Measurements from ENCODE around the gene SERP2. TPM values are rescaled to one million over a fixed set of nuclear protein-coding genes. Genes with fewer than 3 reads are reported as not detected.

SERP2 gene
- total RNA-seq, 1 donor from 2014 or later, result 2.8 TPM

- Histone ChIP-seq H3K4me1 (no peaks in the 10 kb centered on the region), H3K36me3 (no peaks in the 10 kb centered on the region), H3K27ac (no peak overlapping the region), H3K27me3 (no peaks in the 10 kb centered on the region), H3K4me3 (no peak overlapping the region), H3K9me3 (no peaks in the 10 kb centered on the region)
- ATAC-seq, result no peak
- DNase-seq, result no peak
- intact Hi-C loops (cut with DNase I), result no loop called here
- TF ChIP-seq, protein P1, sequence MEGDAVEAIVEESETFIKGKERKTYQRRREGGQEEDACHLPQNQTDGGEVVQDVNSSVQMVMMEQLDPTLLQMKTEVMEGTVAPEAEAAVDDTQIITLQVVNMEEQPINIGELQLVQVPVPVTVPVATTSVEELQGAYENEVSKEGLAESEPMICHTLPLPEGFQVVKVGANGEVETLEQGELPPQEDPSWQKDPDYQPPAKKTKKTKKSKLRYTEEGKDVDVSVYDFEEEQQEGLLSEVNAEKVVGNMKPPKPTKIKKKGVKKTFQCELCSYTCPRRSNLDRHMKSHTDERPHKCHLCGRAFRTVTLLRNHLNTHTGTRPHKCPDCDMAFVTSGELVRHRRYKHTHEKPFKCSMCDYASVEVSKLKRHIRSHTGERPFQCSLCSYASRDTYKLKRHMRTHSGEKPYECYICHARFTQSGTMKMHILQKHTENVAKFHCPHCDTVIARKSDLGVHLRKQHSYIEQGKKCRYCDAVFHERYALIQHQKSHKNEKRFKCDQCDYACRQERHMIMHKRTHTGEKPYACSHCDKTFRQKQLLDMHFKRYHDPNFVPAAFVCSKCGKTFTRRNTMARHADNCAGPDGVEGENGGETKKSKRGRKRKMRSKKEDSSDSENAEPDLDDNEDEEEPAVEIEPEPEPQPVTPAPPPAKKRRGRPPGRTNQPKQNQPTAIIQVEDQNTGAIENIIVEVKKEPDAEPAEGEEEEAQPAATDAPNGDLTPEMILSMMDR (IDR thresholded peaks at IDR 0.05), result no peak
These were observed 27.1 kb downstream of the SERP2 start for GRCh38 chr13:44400736-44401135.

DNA sequence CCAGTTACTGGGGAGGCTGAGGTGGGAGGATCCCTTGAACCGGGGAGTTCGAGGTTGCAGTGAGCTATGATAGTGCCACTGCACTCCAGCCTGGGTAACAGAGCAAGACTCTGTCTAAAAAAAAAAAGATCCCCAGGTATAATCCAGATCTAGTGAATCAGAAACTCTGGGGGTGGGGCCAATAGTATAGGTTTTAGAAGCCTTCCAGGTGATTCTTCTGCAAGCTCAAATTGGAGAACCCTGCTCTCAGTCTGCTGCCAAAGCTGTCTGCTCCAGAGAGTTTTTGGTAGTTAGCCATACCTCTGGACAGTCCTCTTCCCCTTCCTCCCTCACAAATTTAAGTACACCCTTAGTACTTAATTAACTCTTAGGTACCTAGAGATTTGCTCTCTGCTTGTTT lies 28.0 kb downstream of the SERP2 start:
- no peak for ATAC-seq
- TF ChIP-seq, protein P1 (IDR thresholded peaks at IDR 0.05), result no peak
- no peaks in the 10 kb centered on the region for H3K4me1 ChIP-seq

DNA sequence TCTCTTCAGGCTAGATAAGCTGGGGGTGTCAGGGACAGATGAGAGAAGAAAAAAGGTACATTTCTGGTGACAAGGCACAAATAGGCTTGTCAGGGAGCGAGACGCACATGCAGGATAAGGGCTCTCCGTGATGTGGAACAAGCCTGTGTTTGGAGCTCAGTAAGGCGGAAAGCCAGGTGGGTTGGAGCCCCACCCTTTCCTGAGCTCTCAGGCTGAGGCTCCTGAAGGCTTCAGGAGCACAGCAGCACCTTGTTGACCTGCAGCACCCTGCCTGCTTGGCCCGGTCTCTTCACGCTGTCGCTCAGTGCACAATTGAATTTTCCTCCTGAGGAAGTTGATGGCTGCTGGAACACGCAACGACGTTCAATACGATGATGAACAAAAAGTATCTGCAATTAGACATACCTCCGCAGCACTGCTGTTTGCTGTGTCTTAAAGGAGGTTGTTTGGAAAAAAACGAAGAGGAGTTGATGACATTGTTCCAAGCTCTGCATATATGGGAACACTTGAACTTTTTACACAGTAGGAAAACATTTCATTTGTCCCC lies 29.3 kb downstream of the SERP2 start:
- peak; percentile 65 for ATAC-seq
- Histone ChIP-seq H3K36me3 (no peaks in the 10 kb centered on the region), H3K9me3 (no peaks in the 10 kb centered on the region), H3K4me1 (no peaks in the 10 kb centered on the region), H3K4me3 (no peak overlapping the region), H3K27ac (no peak overlapping the region), H3K27me3 (no peaks in the 10 kb centered on the region)
- DNase-seq, result no peak
- intact Hi-C loops (cut with DNase I), result no loop called here
- TF ChIP-seq, protein P1 (IDR thresholded peaks at IDR 0.05), result no peak

More for the DNA sequence above, 28.0 kb downstream of the SERP2 start:
- DNase-seq, result no peak
- H3K4me3 ChIP-seq, result no peak overlapping the region
- no peaks in the 10 kb centered on the region for H3K9me3 ChIP-seq
- no peak overlapping the region for H3K27ac ChIP-seq
- no peaks in the 10 kb centered on the region for H3K27me3 ChIP-seq
- H3K36me3 ChIP-seq, result no peaks in the 10 kb centered on the region
- intact Hi-C loops (cut with DNase I), result no loop called here

DNA sequence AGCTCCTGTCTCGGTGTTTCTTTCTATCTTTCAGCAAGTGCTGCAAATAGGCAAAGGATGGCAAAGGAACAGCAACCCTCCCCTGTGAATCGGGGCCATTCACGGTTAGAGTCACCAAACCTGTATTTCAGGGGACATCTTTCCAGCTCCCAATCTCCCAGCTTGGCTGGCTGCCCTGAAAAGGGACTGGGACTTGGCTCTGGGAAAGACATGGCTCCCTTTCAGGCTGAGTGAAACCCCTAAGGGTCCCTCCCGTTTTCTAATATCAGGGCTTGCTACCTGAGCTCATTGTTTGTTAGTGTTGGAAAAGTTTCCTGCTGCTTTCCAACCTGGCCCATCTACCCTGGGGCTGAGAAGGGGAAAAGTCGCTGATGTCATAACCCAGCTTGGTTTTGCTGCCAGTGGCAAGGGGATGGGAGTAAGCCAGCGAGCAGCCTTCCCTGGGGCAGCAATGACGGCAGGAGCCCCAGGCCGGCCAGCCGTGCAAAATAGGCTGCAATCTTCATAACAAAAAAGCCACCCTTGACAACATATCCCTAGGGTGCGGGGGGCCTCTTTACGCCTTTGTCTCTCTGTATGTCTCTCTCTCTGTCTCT lies 29.9 kb downstream of the SERP2 start:
- Histone ChIP-seq H3K27me3 (no peaks in the 10 kb centered on the region), H3K4me1 (no peaks in the 10 kb centered on the region), H3K36me3 (no peaks in the 10 kb centered on the region), H3K9me3 (no peaks in the 10 kb centered on the region), H3K27ac (no peak overlapping the region), H3K4me3 (no peak overlapping the region)
- DNase-seq, result no peak
- ATAC-seq, result peak; percentile 10
- intact Hi-C loops (cut with DNase I), result no loop called here
- TF ChIP-seq, protein P1 (IDR thresholded peaks at IDR 0.05), result no peak

DNA sequence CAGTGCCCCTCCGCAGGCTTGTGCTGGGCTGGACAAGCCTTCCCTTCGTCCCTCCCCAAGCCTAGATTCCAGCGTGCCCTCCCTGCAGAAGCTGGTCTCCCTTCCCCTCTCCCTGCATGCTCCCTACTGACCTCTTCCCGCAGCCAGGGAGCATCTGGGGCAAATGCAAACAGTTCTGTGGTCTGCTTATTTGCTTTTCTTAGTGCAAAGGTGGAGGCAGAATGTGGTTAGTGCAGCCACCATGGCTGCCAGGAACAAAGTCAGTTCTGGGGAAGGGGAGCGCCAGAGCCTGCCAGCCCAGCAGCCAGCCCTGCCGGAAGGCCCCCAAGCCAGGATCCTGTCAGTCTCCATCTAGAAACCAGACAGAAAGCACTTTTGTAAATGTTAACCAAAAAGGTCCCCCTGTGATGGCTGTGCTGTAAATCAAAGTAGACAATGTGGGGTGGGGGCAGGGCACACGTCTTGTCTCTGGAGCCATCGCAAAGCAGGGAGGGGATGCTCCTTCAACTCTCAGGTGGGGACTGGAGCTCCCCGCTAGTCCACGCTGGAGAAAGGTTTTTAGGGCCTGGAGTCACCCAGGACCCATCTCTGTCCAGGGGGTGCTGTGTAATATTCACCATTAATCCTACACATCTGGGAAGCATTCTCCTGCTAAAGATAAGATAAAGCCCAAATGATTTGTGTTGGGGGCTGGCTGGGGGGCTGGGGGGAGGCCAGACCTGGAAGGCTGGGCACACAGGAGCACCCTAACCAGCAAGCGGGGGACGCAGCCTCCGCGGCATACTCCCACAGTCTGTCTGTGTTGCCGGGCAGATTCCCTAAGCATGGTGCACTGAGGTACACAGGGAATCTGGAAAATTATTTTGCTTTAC lies 30.9 kb downstream of the SERP2 start:
- TF ChIP-seq, protein P1 (IDR thresholded peaks at IDR 0.05), result no peak
- Histone ChIP-seq H3K9me3 (no peaks in the 10 kb centered on the region), H3K27ac (no peak overlapping the region), H3K36me3 (no peaks in the 10 kb centered on the region), H3K4me1 (no peaks in the 10 kb centered on the region), H3K27me3 (no peaks in the 10 kb centered on the region), H3K4me3 (no peak overlapping the region)
- intact Hi-C loops (cut with DNase I), result no loop called here
- ATAC-seq (no peak), DNase-seq (no peak)
